Umbilical cord (tissue), 2 donors: ENCODE results near the gene SIAH3. TPM values are rescaled to one million over a fixed set of nuclear protein-coding genes. Genes with fewer than 3 reads are reported as not detected.
"Not testable (repeated sequence)": the region's sequence is repeated elsewhere in the genome, so short reads cannot be mapped to it uniquely, and the experiment has no call there.

Experiments used
- DNase-seq: peaks from one replicate; pipeline ENCODE4 v3.0.0-alpha.2; 2015; ENCODE audit warnings: low spot score
- total RNA-seq: library from RNA; depleted of rRNA; stranded (reverse); fragments of >200 nt; gene quantifications from one replicate; pipeline ENCODE4 v1.2.3, GENCODE V29; 2014; ENCODE audit warnings: low replicate concordance; ENCODE audit not compliant: insufficient read depth

The SIAH3 gene
- 2.9 TPM for total RNA-seq

DNA sequence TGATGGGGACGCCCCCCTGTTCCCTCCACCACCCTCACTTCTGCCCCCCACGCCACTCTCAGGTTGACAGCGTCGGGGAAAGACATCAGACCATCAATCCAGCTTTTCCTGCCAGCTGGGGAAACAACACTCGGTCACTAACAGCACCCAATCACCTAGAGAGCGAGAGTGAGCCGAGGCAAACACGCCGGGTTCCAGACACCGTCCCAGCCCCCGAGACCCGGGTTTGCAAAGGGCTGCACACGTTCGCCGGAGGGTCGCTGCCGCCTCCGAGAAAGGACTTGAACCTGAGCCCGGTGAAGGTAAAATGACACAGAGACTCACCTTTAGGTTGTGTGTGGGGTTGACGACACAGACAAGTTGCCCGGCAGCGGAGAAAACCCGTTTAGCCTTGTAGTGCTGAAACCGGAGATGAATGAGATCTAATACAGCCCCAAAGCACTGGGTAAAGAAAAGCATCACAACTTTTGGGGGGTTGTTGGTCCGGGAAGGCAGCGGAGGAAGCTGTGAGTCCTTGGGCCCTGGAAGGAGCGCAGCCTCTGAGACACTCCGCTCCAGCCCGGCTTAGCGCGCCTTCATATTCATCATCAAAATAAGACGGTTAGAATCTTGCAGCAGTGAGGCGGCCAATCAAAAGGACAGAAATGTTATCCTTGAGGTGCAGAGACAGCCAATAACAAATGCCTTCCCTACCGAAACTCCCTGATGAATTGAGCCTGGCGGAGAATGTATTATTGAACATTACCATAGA, at the start of gene SIAH3:
TSS of gene SIAH3 (minus strand) at position 583 of the 751 bp plus-strand sequence. CDS start at position 459, 124 bp downstream.
- DNase-seq = peak; percentile 85

- no peak for DNase-seq
Measured at GRCh38 chr13:45899406-45899805, 47.9 kb upstream of the SIAH3 start.

DNA sequence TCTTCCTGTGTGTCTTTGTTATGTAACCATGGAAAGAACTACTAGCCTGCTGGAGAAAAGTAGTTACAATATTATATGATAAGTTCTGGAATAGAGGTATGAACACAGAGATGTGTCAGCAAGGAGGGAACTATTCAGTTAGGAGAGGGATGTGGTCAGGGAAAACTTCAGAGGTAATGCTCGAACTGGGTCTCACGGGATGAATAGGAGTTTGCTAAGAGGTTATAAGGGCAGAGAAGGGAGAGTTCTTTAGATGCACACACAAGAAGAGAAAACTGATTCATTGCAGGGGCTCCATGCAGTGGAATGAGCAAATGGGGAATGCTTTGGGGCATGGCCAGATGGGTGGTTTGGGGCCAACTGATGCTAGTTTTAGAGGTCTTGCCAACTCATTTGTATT, 46.0 kb upstream of the SIAH3 start:
- DNase-seq = no peak

GRCh38 chr13:45896285-45896684, 44.7 kb upstream of the SIAH3 start:
- no peak for DNase-seq

GRCh38 chr13:45895881-45896280, 44.3 kb upstream of the SIAH3 start:
- peak; percentile 76 for DNase-seq

GRCh38 chr13:45892513-45892912, 41.0 kb upstream of the SIAH3 start:
- no peak for DNase-seq

DNA sequence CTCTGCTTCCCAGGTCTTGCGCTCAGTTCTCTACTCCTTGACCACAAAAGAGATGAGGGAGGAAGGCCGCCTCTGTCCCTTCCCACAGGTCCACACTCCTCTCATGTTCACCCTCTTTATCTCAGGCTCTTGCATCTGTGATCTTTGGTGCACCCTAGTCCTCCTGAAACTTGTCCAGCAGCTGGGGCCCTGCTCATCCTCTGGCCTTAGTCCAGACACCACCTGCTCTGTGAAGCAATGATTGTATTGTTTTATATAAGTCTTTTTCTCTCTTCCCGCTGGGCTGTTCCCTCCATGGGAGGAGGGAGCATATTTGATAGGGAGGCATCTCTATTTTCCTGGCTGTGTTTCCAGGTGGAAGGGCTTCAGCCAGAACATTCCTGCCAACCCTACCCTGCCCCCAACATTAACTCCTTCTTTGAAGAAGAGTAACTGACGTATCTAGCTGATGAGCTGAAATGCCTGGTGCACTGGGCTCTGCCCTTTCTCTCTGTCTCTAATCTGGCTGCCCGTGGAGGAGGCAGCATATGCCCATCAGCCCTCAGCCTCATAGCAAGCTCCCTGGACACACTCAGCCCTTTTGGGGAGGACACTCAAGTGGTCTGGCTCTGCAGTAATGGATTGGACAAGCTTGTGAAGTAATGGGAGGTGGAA, 38.2 kb upstream of the SIAH3 start:
- DNase-seq = no peak

- no peak for DNase-seq
Measured at GRCh38 chr13:45886466-45886865, 34.9 kb upstream of the SIAH3 start.

GRCh38 chr13:45885194-45885593, 33.6 kb upstream of the SIAH3 start:
- DNase-seq = no peak

DNA sequence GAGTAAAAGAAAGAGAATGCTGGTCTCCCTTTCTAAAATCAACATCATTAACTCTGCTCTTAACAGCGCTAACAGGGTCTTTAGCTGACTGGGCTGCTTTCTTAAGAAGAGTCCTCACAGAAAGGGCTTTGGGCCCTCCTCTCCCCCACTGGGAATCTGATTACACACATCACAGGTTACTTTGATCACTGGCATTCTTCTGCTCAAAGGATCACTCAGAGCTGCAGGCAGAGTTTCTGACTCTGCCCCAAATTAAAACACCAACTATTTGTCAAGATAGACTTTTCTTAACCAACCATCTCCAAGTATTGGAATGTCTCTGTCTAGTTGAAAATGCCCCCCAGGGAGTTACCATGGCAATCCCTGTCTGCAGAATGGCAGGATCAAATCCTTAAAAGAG, 31.1 kb upstream of the SIAH3 start:
- DNase-seq = no peak

- DNase-seq = no peak
Measured at GRCh38 chr13:45881353-45881752, 29.8 kb upstream of the SIAH3 start.

GRCh38 chr13:45880242-45880641, 28.7 kb upstream of the SIAH3 start:
- DNase-seq = no peak

- no peak for DNase-seq
Measured at GRCh38 chr13:45879666-45880065, 28.1 kb upstream of the SIAH3 start.

- DNase-seq = no peak
Measured at GRCh38 chr13:45878966-45879365, 27.4 kb upstream of the SIAH3 start.

DNA sequence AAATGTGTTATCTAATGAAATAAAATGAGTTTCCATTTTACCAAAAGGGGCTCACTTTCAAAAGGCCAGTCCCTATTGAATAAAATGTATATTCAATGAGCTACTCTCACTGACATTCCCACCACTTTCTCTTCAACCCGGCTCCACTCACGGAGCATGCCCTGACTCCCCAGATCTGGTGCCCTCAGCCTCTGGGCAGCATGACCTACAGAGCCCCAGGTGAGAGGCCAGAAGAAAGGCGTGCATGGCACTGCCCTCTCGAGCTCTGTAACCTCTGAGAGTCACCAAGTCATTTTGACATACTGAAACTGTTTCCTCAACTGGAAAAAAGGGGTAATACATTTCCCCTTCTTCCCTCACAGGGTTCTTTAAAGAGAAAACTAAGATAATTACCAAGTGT, 25.2 kb upstream of the SIAH3 start:
- DNase-seq = no peak

- DNase-seq = no peak
Measured at GRCh38 chr13:45875951-45876350, 24.4 kb upstream of the SIAH3 start.

DNA sequence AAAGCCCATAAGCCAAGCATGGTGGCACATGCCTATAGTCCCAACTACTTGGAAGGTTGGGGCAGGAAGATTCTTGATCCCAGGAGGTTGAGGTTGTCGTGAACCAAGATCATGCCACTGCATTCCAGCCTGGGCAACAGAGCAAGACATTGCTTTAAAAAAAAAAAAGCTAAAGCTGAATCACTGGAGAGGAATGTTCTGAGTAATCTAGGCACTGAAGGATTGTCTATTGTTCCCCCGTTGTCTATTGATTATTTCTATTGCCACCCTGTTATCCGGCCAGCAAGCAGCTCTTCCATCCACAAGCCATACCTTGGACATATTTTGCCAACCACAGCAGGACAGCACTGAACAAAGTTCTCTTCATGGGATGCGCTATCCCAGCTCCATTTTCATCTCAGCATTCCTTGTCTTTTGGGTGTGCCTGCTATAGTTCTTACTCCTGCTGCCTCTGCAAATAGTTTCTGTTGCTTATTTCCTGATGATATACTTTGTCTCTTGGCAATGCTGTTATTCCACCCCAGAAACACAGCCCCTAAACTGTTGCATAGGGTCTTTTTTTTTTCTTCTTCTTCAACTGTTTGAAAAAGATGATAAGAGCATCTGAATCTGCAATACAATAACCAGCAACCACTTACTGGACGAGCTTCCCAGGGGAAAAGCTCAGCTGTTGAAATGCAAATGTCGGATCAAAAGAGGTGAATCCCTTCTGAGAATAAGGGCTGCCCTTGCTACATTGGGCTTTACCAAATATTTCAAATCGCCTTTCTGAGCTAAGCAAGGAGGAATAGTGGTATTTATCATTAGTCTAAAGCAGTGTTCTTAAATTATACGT, 22.2 kb upstream of the SIAH3 start:
- DNase-seq = peak; percentile 6

DNA sequence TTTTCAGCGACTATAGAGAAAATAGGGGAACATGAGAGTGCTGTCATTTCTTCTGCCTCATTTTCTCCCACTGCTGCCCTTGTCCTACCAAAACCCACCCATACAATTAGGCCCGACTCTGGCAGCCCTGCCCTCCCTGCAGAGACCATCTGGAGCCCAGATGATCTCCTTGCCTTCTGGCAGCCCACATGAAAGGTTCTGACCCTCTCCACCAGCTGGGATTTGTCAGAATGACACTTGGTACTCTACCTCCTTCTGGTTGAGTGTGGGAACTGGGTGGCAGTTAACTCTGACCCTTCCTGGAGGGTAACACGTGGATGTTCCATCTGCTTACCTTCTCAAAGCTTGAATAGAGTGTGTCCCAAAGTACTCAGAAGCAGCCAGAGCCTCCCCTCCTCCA, 21.0 kb upstream of the SIAH3 start:
- DNase-seq = no peak

DNA sequence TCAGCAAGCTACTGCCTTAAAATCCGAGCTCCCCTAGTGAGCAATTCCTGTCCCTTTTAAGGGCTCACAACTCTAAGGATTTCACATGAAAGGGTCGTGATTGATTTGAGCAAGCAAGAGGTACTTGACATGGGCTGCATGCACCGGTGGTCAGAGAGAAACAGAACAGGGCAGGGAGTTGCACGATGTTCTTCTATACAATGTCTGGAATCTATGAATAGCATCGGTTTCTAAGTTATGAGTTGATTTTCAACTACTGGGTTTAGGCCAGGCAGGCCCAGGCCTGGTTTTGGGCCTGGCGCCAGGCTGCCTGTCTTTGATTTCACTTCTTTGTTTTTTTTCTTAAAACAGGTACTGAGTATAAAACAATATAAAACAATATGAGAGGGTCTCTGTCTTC, 19.6 kb upstream of the SIAH3 start:
- DNase-seq = not testable (repeated sequence)

DNA sequence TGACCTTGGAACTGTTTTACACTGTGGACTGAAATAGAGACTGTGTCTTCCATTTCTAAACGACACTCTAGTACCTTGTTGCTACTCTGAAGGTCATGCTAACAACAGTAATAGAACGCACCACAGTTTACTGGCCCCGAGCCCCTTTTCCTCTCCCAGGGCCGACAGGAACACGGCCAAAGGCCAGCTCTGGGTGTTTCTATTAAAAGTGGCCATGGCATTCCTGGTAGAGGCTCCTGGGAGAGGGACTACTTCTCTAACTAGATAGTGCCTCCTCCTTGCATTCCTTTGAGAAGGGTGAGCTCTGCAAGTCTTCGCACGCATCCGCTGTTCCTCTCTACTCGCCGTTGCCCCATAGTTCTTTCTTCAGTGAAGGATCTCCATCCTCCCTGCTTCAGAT, 18.7 kb upstream of the SIAH3 start:
- no peak for DNase-seq

- no peak for DNase-seq
Measured at GRCh38 chr13:45865414-45865813, 13.9 kb upstream of the SIAH3 start.
